Neural progenitor cell (in vitro differentiated cells): Measurements from ENCODE around the gene SERPINH1.

ENCODE experiments used
- EZH2 ChIP-seq: fragments of 200-600 bp; sonication (generic); IDR thresholded peaks from 2 replicates; pipeline ENCODE4 v1.6.1; 2017; ENCODE audit warnings: antibody characterized with exemption, mild to moderate bottlenecking, moderate library complexity
- TF ChIP-seq, protein P1 (sequence below): fragments of 200-600 bp; sonication (generic); IDR thresholded peaks from 2 replicates; pipeline ENCODE4 v1.5.1; 2017; ENCODE audit warnings: antibody characterized with exemption, mild to moderate bottlenecking

DNA sequence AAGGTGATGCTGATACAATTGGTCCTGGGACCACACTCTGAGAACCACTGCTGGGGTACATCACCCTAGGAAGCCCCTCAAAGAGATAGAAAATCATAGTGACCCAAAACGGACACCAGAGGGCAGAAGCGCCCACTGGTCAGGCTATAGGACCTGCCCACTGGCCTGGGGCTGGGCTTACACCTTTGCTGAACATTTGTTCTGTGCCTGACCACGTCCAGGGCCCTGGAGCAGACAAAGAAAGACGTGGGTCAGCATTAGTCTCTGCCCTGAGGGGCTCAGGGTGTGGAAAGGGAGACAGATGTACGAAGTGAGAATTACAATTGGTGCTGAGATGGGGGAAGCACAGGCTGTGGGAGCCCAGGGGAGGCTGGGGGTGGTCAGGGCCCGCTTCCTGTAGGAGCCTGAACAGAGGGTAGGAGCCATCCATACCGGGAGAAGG lies 14.4 kb upstream of the SERPINH1 start:
- TF ChIP-seq, protein P1, sequence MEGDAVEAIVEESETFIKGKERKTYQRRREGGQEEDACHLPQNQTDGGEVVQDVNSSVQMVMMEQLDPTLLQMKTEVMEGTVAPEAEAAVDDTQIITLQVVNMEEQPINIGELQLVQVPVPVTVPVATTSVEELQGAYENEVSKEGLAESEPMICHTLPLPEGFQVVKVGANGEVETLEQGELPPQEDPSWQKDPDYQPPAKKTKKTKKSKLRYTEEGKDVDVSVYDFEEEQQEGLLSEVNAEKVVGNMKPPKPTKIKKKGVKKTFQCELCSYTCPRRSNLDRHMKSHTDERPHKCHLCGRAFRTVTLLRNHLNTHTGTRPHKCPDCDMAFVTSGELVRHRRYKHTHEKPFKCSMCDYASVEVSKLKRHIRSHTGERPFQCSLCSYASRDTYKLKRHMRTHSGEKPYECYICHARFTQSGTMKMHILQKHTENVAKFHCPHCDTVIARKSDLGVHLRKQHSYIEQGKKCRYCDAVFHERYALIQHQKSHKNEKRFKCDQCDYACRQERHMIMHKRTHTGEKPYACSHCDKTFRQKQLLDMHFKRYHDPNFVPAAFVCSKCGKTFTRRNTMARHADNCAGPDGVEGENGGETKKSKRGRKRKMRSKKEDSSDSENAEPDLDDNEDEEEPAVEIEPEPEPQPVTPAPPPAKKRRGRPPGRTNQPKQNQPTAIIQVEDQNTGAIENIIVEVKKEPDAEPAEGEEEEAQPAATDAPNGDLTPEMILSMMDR = peak; percentile 88
- no peak for TF ChIP-seq EZH2
